WI38 (cell line): ENCODE results near the gene SLC16A13.

Source experiments
- H3K4me3 ChIP-seq: 2 replicates; pipeline ENCODE4 v1.5.1; 2011; ENCODE audit warnings: low read depth, mild to moderate bottlenecking, control low read depth, low read length
- CTCF ChIP-seq: IDR thresholded peaks from 2 replicates; pipeline ENCODE4 v1.5.1; 2012; ENCODE audit warnings: low read depth, mild to moderate bottlenecking, control low read depth, low read length

Gene SLC16A13

GRCh38 chr17:7025245-7025644, 10.6 kb upstream of the SLC16A13 start:
- no peak for TF ChIP-seq CTCF

DNA sequence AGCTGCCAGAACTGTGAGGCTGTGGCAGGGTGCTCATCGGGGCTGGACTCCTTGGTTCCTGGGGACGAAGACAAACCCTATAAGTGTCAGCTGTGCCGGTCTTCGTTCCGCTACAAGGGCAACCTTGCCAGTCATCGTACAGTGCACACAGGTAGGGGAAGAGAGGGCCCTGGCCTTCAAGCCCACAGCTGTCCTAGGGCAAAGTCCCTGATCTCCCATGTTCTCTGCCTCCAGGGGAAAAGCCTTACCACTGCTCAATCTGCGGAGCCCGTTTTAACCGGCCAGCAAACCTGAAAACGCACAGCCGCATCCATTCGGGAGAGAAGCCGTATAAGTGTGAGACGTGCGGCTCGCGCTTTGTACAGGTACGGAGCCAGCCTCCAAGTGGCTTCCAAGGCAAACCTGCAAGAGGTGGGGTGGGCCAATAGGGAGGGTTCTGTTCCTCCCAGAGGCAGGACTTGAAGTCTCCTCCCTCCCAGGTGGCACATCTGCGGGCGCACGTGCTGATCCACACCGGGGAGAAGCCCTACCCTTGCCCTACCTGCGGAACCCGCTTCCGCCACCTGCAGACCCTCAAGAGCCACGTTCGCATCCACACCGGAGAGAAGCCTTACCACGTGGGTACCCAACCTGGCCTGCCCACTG, 9.2 kb upstream of the SLC16A13 start:
- no peak overlapping the region for H3K4me3 ChIP-seq
- no peak for TF ChIP-seq CTCF

More at GRCh38 chr17:7025245-7025644, 10.6 kb upstream of the SLC16A13 start:
- no peak overlapping the region for H3K4me3 ChIP-seq

DNA sequence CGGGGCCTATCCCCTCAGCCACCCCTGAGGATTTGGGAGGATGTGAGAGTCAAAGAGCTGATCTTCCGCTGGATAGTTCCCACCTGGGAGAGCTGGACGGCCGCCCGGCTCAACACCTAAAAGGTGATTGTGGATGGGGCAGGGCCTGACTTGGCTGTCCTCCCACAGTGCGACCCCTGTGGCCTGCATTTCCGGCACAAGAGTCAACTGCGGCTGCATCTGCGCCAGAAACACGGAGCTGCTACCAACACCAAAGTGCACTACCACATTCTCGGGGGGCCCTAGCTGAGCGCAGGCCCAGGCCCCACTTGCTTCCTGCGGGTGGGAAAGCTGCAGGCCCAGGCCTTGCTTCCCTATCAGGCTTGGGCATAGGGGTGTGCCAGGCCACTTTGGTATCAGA, 8.5 kb upstream of the SLC16A13 start:
- H3K4me3 ChIP-seq = no peak overlapping the region
- TF ChIP-seq CTCF = no peak

- TF ChIP-seq CTCF = no peak
These were observed 6.7 kb upstream of the SLC16A13 start for GRCh38 chr17:7029096-7029495.

DNA sequence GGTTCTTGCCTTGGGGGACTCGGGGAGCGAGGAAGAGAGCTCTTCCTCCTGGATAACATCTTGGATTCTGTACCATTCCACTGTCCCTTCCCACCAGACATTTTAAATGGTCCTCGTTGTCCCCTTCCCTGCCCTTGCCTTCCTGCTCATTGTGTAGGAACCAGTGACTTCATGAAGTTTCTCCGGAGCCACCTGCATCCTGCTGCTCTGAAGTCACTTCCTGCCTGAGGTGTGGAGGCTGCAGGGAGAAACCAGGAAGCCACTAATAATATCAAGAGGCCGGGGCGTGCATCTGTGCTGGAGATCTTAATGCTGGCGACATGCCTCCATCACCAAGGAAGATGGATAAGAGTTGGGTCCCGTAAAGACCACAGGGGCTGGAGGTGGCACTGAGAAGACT, 6.2 kb upstream of the SLC16A13 start:
- no peak overlapping the region for H3K4me3 ChIP-seq
- TF ChIP-seq CTCF = no peak

More at GRCh38 chr17:7029096-7029495, 6.7 kb upstream of the SLC16A13 start:
- no peak overlapping the region for H3K4me3 ChIP-seq

GRCh38 chr17:7034955-7035590, 742 bp upstream of the SLC16A13 start:
- H3K4me3 ChIP-seq = peak overlapping the region; percentile 74
- TF ChIP-seq CTCF = no peak

- H3K4me3 ChIP-seq = no peak overlapping the region
These were observed 2.4 kb downstream of the SLC16A13 start for GRCh38 chr17:7038025-7038862.

More at GRCh38 chr17:7038025-7038862, 2.4 kb downstream of the SLC16A13 start:
- TF ChIP-seq CTCF = 0 out of 2 replicates have a peak, but pooled peaks have one; percentile 3
